ENCODE data around the gene FYB2. TPM values are rescaled to one million over a fixed set of nuclear protein-coding genes. Genes with fewer than 3 reads are reported as not detected.

The FYB2 gene
- not detected in 2 replicates for total RNA-seq (2014; rRNA removed; shearing (Covaris generic))

- DNase-seq (ENCODE audit: low read depth), result no peak
These were observed at the start of gene FYB2 for GRCh38 chr1:56819387-56819899. Gene FYB2, minus strand, starts transcription at chr1:56819404. Its CDS starts 114 bp downstream, at chr1:56819290.

GRCh38 chr1:56868761-56869160 lies 49.6 kb upstream of the FYB2 start:
- DNase-seq (ENCODE audit: low read depth), result no peak

- no peak for DNase-seq (ENCODE audit: low read depth)
These were observed 48.3 kb upstream of the FYB2 start for GRCh38 chr1:56867491-56867890.

GRCh38 chr1:56866656-56867055 lies 47.5 kb upstream of the FYB2 start:
- peak; percentile 43 for DNase-seq (ENCODE audit: low read depth)

- DNase-seq (ENCODE audit: low read depth), result no peak
These were observed 45.2 kb upstream of the FYB2 start for GRCh38 chr1:56864430-56864829.

- DNase-seq (ENCODE audit: low read depth), result no peak
These were observed 44.2 kb upstream of the FYB2 start for GRCh38 chr1:56863265-56863992.

GRCh38 chr1:56859287-56859686 lies 40.1 kb upstream of the FYB2 start:
- DNase-seq (ENCODE audit: low read depth), result no peak

GRCh38 chr1:56856186-56856585 lies 37.0 kb upstream of the FYB2 start:
- DNase-seq (ENCODE audit: low read depth), result no peak

GRCh38 chr1:56855190-56855589 lies 36.0 kb upstream of the FYB2 start:
- DNase-seq (ENCODE audit: low read depth), result no peak

- no peak for DNase-seq (ENCODE audit: low read depth)
These were observed 35.4 kb upstream of the FYB2 start, which contains the start of gene C8A for GRCh38 chr1:56854521-56855099. Gene C8A, plus strand, starts transcription at chr1:56854797. Its CDS starts 105 bp downstream, at chr1:56854902.

- DNase-seq (ENCODE audit: low read depth), result no peak
These were observed 33.3 kb upstream of the FYB2 start for GRCh38 chr1:56852476-56852875.

- no peak for DNase-seq (ENCODE audit: low read depth)
These were observed 31.7 kb upstream of the FYB2 start for GRCh38 chr1:56850922-56851321.

- DNase-seq (ENCODE audit: low read depth), result no peak
These were observed 31.2 kb upstream of the FYB2 start for GRCh38 chr1:56850411-56850810.

GRCh38 chr1:56849750-56850149 lies 30.5 kb upstream of the FYB2 start:
- no peak for DNase-seq (ENCODE audit: low read depth)

- DNase-seq (ENCODE audit: low read depth), result no peak
These were observed 26.1 kb upstream of the FYB2 start for GRCh38 chr1:56845343-56845742.

GRCh38 chr1:56844545-56845136 lies 25.4 kb upstream of the FYB2 start:
- DNase-seq (ENCODE audit: low read depth), result no peak

GRCh38 chr1:56843544-56843943 lies 24.3 kb upstream of the FYB2 start:
- DNase-seq (ENCODE audit: low read depth), result no peak

GRCh38 chr1:56838759-56839158 lies 19.6 kb upstream of the FYB2 start:
- no peak for DNase-seq (ENCODE audit: low read depth)

GRCh38 chr1:56837244-56837939 lies 18.2 kb upstream of the FYB2 start:
- no peak for DNase-seq (ENCODE audit: low read depth)

GRCh38 chr1:56836359-56836758 lies 17.2 kb upstream of the FYB2 start:
- DNase-seq (ENCODE audit: low read depth), result no peak

- no peak for DNase-seq (ENCODE audit: low read depth)
These were observed 16.5 kb upstream of the FYB2 start for GRCh38 chr1:56835657-56836056.

Data from Daoy (cell line).